ENCODE data around the gene PDK2. TPM values are rescaled to one million over a fixed set of nuclear protein-coding genes. Genes with fewer than 3 reads are reported as not detected.

Gene PDK2
- total RNA-seq, 1 donor from 2014 or later = 14.5 TPM

DNA sequence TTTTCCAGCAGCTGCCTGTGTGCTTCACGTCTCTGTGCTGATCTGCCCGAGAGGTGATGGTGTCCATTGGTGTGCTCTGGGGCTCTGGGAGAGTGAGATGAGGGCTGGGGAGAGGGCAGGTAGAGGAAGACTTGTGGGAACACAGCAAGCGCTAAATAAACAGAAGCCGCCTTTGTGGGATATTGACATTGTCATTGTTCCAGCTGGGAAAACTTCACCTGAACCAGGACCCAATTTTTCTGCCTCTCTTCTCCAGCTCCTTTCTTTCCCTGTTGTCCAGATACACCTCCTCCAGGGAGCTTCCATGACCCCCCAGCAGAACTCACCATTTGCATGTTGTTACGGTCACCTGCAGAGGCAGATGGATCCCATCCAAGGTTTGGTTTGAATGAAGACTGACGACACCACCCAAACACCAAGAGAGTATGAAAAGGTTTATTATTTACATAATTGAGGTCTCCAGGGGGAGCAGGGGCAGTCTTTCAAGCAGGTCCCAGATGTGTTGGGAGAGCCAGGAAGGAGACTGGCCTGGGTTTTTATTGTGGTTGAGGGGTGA is 42.8 kb upstream of the PDK2 start:
- DNase-seq (ENCODE audit: low read depth) = no peak
- H3K4me3 ChIP-seq (ENCODE audit: low read depth, low read length) = no peak overlapping the region

DNA sequence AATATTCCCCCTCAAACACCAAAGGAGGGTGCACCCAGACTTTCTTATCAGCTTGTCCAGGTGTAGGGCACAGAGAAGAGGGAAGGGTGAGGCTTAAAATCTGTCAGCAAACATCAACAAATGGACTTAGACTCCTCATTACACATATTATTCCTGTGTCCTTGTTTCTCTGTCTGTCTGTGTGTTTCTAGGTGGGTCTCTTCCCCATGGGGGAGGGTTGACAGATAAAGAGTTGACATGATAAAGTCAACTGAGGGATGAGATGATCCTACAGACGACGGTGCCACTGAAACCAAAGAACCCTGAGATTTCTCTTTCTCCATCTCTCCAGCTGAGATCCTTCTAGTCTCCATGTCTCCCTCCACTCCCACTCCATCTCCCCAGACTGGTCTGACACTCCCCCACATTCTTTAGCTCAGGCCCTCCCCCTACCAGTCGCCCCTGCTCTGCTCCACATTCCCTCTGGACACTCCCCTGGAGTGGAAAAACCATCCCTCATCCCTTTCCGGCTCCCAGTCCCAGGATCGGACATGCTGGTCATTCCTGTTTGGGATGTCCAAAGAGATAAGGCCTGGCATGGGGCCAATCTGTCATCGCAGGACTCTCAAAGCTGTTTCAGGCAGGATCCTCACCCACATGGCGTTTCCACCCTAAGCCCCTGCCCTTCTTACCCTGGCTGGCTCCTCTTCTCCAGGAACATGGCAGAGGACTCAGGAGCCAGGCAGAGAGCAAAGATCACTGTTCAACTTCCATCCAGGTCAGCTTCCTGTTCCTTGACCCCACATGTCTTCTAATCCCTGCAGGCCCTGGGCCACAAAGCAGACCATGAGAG is 42.1 kb upstream of the PDK2 start:
- H3K27me3 ChIP-seq (ENCODE audit: control insufficient read depth, insufficient read depth, low read length) = no peaks in the 10 kb centered on the region
- H3K36me3 ChIP-seq (ENCODE audit: control insufficient read depth, insufficient read depth, low read length) = peaks cover 5% of the 10 kb centered on the region
- no peak overlapping the region for H3K4me3 ChIP-seq (ENCODE audit: low read depth, low read length)
- TF ChIP-seq, protein P1, sequence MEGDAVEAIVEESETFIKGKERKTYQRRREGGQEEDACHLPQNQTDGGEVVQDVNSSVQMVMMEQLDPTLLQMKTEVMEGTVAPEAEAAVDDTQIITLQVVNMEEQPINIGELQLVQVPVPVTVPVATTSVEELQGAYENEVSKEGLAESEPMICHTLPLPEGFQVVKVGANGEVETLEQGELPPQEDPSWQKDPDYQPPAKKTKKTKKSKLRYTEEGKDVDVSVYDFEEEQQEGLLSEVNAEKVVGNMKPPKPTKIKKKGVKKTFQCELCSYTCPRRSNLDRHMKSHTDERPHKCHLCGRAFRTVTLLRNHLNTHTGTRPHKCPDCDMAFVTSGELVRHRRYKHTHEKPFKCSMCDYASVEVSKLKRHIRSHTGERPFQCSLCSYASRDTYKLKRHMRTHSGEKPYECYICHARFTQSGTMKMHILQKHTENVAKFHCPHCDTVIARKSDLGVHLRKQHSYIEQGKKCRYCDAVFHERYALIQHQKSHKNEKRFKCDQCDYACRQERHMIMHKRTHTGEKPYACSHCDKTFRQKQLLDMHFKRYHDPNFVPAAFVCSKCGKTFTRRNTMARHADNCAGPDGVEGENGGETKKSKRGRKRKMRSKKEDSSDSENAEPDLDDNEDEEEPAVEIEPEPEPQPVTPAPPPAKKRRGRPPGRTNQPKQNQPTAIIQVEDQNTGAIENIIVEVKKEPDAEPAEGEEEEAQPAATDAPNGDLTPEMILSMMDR (IDR thresholded peaks at IDR 0.05; ENCODE audit: insufficient read depth, low read length, poor library complexity, severe bottlenecking) = no peak
- DNase-seq (ENCODE audit: low read depth) = no peak

More for the DNA sequence above, 42.8 kb upstream of the PDK2 start:
- peaks cover 5% of the 10 kb centered on the region for H3K36me3 ChIP-seq (ENCODE audit: control insufficient read depth, insufficient read depth, low read length)
- no peaks in the 10 kb centered on the region for H3K27me3 ChIP-seq (ENCODE audit: control insufficient read depth, insufficient read depth, low read length)
- TF ChIP-seq, protein P1 (IDR thresholded peaks at IDR 0.05; ENCODE audit: insufficient read depth, low read length, poor library complexity, severe bottlenecking) = no peak

GRCh38 chr17:50053654-50053960 is 41.5 kb upstream of the PDK2 start:
- H3K27me3 ChIP-seq (ENCODE audit: control insufficient read depth, insufficient read depth, low read length) = no peaks in the 10 kb centered on the region
- H3K36me3 ChIP-seq (ENCODE audit: control insufficient read depth, insufficient read depth, low read length) = peaks cover 5% of the 10 kb centered on the region
- DNase-seq (ENCODE audit: low read depth) = no peak
- no peak overlapping the region for H3K4me3 ChIP-seq (ENCODE audit: low read depth, low read length)
- TF ChIP-seq, protein P1 (IDR thresholded peaks at IDR 0.05; ENCODE audit: insufficient read depth, low read length, poor library complexity, severe bottlenecking) = no peak

GRCh38 chr17:50055055-50055425 is 40.1 kb upstream of the PDK2 start:
- peak overlapping the region; percentile 91 for H3K4me3 ChIP-seq (ENCODE audit: low read depth, low read length)

GRCh38 chr17:50055426-50056216 is 39.5 kb upstream of the PDK2 start, which contains the start of gene ITGA3:
Gene ITGA3, plus strand, starts transcription at chr17:50056110. Its CDS starts 330 bp downstream, at chr17:50056440.
- TF ChIP-seq, protein P1 (IDR thresholded peaks at IDR 0.05; ENCODE audit: insufficient read depth, low read length, poor library complexity, severe bottlenecking) = no peak
- H3K27me3 ChIP-seq (ENCODE audit: control insufficient read depth, insufficient read depth, low read length) = no peaks in the 10 kb centered on the region
- peak; percentile 83 for DNase-seq (ENCODE audit: low read depth)
- H3K4me3 ChIP-seq (ENCODE audit: low read depth, low read length) = peak within 1 kb of the TSS; percentile 91
- H3K36me3 ChIP-seq (ENCODE audit: control insufficient read depth, insufficient read depth, low read length) = peaks cover 5% of the 10 kb centered on the region

More at GRCh38 chr17:50055055-50055425, 40.1 kb upstream of the PDK2 start:
- TF ChIP-seq, protein P1 (IDR thresholded peaks at IDR 0.05; ENCODE audit: insufficient read depth, low read length, poor library complexity, severe bottlenecking) = no peak
- Histone ChIP-seq H3K36me3 (ENCODE audit: control insufficient read depth, insufficient read depth, low read length) (peaks cover 5% of the 10 kb centered on the region), H3K27me3 (ENCODE audit: control insufficient read depth, insufficient read depth, low read length) (no peaks in the 10 kb centered on the region)
- DNase-seq (ENCODE audit: low read depth) = no peak

All from kidney epithelial cell (primary cell).